ENCODE measurements around the gene HLA-C. TPM values are rescaled to one million over a fixed set of nuclear protein-coding genes. Genes with fewer than 3 reads are reported as not detected.
"Not testable (repeated sequence)": the region's sequence is repeated elsewhere in the genome, so short reads cannot be mapped to it uniquely, and the experiment has no call there.

Gene HLA-C
- total RNA-seq, 1 donor from 2014 or later: 762 TPM

DNA sequence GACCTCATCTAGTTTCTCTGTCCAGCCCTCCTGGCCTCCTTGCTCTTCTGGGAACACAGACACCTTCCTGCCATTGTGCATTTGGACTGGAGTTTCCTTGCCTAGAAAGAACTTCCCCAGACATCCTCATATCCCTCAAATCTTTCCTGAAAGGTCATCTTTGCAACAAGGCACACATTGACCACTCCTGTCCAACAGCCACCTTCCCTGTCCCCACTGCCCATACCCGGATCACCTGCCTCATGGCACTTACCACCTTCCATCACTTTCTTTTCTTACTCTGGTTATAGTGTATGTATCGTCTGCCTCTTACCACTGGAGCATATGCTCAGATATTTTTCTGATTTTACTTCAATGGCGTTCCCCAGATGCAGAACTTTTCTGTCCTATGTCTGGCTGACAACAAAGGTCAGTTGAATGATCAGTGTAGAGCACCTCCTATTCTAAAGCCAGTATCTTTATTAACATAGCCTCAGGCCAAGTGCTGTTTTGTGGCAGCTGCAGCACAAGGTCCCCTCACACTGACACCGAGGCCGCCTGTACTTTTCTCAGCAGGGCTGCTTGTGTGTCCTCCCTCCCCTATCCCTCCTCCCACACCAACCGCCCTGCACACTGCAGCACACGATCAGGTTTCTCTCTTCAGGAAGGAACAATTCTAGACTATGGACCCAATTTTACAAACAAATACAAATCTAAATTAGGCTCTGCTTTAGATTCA is 4.1 kb downstream of the HLA-C start:
- Mint-ChIP-seq H3K4me1 (peaks cover 51% of the 10 kb centered on the region), H3K4me3 (peak overlapping the region; percentile 33), H3K27me3 (no peaks in the 10 kb centered on the region), H3K9me3 (peaks cover 12% of the 10 kb centered on the region), H3K36me3 (ENCODE audit: low read depth) (peaks cover 47% of the 10 kb centered on the region), H3K27ac (peak overlapping the region; percentile 55)
- no peak for DNase-seq
- TF ChIP-seq, protein P1, sequence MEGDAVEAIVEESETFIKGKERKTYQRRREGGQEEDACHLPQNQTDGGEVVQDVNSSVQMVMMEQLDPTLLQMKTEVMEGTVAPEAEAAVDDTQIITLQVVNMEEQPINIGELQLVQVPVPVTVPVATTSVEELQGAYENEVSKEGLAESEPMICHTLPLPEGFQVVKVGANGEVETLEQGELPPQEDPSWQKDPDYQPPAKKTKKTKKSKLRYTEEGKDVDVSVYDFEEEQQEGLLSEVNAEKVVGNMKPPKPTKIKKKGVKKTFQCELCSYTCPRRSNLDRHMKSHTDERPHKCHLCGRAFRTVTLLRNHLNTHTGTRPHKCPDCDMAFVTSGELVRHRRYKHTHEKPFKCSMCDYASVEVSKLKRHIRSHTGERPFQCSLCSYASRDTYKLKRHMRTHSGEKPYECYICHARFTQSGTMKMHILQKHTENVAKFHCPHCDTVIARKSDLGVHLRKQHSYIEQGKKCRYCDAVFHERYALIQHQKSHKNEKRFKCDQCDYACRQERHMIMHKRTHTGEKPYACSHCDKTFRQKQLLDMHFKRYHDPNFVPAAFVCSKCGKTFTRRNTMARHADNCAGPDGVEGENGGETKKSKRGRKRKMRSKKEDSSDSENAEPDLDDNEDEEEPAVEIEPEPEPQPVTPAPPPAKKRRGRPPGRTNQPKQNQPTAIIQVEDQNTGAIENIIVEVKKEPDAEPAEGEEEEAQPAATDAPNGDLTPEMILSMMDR (IDR thresholded peaks at IDR 0.05): no peak
- CTCF ChIA-PET: no interaction called here
- no peak for ATAC-seq (ENCODE audit: low read depth)
- POLR2A ChIA-PET: interaction anchor here (1.8 to 9.0 kb wide), 4 partner anchors 65 to 99 kb away, joined by 9 to 114 read pairs (median 22); no protein-coding TSS in a partner anchor
- intact Hi-C loops (cut with micrococcal nuclease): no loop called here

DNA sequence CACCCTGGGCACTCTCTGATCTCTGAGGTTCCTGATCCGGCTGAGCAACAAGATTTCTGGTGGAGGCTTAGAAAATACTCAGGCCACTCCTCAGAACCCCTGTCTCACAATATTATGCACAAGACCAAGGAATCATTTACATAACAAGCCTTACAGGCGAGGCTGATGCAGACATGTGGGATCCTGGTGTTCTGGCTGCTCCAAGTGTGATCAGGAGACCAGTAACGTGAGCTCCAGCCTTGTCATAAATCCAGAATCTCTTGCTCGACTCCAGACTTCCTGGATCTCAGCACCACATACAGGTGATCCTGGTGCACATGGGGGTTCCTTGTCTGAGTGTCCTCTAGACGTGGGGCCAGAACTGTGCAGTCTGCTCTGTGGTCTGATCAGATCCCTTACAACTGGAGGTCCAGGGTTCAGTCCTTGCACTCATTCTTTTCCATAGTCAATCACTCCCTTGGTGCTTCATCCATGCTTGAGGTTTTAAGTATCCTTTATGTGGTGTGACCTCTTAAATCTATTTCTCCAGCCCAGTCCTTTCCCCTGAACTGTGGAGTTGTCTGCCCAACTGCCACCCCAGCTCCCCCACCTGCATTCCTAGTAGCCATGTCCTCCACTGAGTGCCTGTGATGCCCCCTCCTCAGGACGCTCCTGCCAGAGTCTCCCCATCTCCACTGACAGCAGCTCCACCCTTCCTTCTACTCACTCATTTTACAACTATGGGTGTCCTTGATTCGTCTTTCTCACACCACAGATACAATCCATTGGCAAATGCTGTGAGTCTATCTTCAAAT is 5.1 kb downstream of the HLA-C start:
- DNase-seq: no peak
- peaks cover 42% of the 10 kb centered on the region for H3K4me1 Mint-ChIP-seq
- CTCF ChIA-PET: no interaction called here
- peak overlapping the region; percentile 0 for H3K4me3 Mint-ChIP-seq
- POLR2A ChIA-PET: interaction anchor here (0.5 to 9.0 kb wide), 4 partner anchors 25 to 87 kb away, joined by 3 to 114 read pairs (median 4); no protein-coding TSS in a partner anchor
- TF ChIP-seq, protein P1 (IDR thresholded peaks at IDR 0.05): no peak
- no peak for ATAC-seq (ENCODE audit: low read depth)
- peaks cover 50% of the 10 kb centered on the region for H3K36me3 Mint-ChIP-seq (ENCODE audit: low read depth)
- peaks cover 18% of the 10 kb centered on the region for H3K9me3 Mint-ChIP-seq
- no peak overlapping the region for H3K27ac Mint-ChIP-seq
- peaks cover 1% of the 10 kb centered on the region for H3K27me3 Mint-ChIP-seq
- intact Hi-C loops (cut with micrococcal nuclease): no loop called here

DNA sequence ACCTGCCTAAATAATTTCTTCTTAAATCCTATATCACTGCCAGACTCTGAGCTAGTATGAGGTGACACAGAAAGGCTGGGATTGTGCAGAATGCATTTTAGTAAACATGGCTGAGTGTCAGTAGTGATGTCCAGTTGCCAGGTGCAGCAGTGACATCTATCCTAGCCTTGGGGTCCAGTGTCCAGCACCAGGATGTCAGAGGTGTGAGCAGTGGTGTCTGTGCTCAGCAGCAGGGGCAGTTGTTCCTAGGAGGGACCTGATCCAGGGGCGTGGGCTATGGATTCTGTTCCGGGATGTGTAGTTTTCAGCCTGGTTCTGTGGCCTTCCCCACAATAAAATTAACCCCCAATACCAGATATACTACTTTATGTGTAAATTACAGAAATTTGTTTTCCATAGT is 6.0 kb downstream of the HLA-C start:
- CTCF ChIA-PET: no interaction called here
- Mint-ChIP-seq H3K27me3 (peaks cover 1% of the 10 kb centered on the region), H3K4me1 (peaks cover 42% of the 10 kb centered on the region), H3K4me3 (no peak overlapping the region), H3K9me3 (peaks cover 23% of the 10 kb centered on the region), H3K36me3 (ENCODE audit: low read depth) (peaks cover 50% of the 10 kb centered on the region), H3K27ac (no peak overlapping the region)
- intact Hi-C loops (cut with micrococcal nuclease): no loop called here
- TF ChIP-seq, protein P1 (IDR thresholded peaks at IDR 0.05): no peak
- POLR2A ChIA-PET: interaction anchor here (2.0 to 9.0 kb wide), 2 partner anchors 63 to 88 kb away, joined by 5 to 114 read pairs; no protein-coding TSS in a partner anchor
- DNase-seq (no peak), ATAC-seq (ENCODE audit: low read depth) (no peak)

DNA sequence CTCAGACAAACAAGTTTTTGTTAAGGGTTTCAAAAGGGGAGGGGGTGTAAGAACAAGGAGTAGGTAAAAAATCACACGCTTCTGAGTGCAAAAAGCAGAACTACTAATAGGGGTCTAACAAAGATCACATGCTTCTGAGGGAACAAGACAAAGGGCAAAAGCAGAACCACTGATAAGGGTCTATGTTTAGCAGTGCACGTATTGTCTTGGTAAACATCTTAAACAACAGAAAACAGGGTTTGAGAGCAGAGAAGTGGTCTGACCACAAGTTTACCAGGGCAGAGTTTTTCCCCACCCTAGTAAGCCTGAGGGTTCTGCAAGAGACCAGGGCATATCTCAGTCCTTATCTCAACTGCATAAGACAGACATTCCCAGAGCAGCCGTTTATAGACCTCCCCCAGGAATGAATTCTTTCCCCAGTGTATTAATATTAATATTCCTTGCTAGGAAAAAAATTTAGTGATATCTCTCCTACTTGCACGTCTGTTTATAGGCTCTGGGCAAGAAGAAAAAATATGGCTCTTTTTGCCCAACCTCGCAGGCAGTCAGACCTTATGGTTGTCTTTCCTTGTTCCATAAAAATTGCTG is 8.5 kb downstream of the HLA-C start:
- POLR2A ChIA-PET; intact Hi-C loops (cut with micrococcal nuclease); H3K27me3 Mint-ChIP-seq; H3K4me3 Mint-ChIP-seq; DNase-seq; CTCF ChIA-PET; ATAC-seq (ENCODE audit: low read depth); H3K27ac Mint-ChIP-seq: not testable (repeated sequence)
- Mint-ChIP-seq H3K4me1 (peaks cover 28% of the 10 kb centered on the region), H3K9me3 (peaks cover 27% of the 10 kb centered on the region), H3K36me3 (ENCODE audit: low read depth) (peaks cover 28% of the 10 kb centered on the region)

- H3K9me3 Mint-ChIP-seq: peaks cover 24% of the 10 kb centered on the region
- POLR2A ChIA-PET; intact Hi-C loops (cut with micrococcal nuclease); H3K27me3 Mint-ChIP-seq; ATAC-seq (ENCODE audit: low read depth); H3K4me3 Mint-ChIP-seq; CTCF ChIA-PET; H3K27ac Mint-ChIP-seq; DNase-seq: not testable (repeated sequence)
- peaks cover 11% of the 10 kb centered on the region for H3K4me1 Mint-ChIP-seq
- peaks cover 11% of the 10 kb centered on the region for H3K36me3 Mint-ChIP-seq (ENCODE audit: low read depth)
Measured at GRCh38 chr6:31259995-31260394, 11.9 kb downstream of the HLA-C start.
